GM18907 (cell line): Measurements from ENCODE around the gene PDZRN3.

Source experiments
- ATAC-seq: cut with Tn5 transposase; IDR thresholded peaks from one replicate; pipeline ENCODE4 v1.9.1; 2021; ENCODE audit warnings: mild to moderate bottlenecking, moderate library complexity; ENCODE audit not compliant: unreplicated experiment

The PDZRN3 gene

DNA sequence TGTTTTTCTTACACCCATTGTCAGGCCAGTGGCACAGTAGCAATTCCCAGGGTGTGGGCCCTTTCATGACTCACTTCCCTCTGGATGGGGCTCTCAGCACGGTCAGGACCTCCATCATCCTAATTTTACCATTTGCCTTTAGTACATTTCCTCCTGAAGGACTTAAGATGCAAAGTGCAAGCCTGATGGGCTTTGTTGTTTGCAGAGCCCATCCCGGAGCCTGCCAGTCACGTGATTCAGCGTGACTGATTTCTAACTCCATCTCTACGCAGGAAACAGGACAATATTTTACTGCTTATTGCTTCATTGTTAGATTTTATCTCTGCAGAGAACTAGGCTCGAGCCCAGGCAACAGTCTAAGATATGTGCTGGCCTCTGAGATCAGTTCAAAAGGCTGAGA, 223.7 kb downstream of the PDZRN3 start:
- no peak for ATAC-seq

DNA sequence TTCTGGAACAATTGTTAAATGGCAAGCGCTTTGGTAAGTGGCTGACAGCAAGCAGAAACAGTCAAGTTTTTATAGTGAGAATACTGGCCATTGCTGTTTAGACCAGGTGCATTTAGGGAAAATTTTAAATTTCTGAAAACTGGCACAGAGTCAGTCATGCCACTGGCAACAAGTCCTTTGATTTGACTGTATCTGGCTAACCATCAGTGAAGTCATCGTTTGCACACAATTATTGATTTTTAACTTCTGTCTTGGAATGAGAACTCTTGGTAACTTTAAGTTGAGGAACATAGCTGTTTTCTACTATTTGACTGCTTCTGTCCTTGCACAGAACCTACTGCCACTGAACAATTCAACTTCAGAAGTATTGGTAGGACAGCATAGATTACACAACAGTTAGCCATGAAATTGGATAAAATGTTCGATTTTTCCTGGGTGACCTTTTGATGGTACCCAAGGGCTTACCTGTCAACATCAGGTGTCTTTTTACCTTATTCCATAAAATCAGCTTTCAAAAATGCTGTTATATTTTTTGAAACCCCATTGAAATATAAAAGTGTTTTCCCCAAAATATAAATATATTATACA, 225.0 kb downstream of the PDZRN3 start:
- ATAC-seq: no peak

DNA sequence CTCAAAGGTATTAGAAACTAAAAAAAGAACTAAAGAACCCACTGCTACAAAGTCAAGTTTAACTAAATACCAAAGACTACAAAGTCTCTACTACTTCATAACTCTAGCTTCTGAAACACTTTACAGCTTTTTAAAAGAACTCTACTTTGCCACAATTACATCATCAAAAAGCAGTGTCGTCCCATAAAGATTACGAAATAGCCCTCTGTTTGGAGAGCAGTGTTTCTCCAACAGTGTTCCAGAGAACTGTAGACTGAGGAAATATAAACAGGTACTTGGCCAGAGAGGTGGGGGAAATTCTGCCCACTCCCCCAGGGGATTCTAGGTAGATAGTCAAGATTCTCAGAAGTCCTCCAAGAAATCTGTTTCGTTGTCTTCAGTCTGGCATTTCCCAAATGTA, 225.6 kb downstream of the PDZRN3 start:
- ATAC-seq: no peak

DNA sequence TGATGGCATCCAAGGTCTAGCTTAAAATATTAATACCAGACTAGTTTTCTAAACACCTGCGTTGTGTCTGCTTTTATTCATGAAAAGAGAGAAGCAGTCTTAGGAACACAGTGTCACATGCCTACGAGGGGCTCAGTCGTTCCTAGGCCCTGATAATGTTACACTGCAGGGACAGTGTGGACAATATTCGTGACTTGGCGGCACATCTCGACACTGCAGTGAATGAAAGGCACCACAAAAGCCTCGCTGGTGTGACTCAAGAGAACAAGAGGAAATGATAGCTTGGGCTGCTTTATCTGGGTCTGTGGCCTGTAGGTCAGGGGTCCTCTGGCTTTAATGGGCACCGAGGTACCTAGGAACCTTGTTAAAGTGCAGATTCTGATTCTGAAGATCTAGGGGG, 226.7 kb downstream of the PDZRN3 start:
- ATAC-seq: no peak

DNA sequence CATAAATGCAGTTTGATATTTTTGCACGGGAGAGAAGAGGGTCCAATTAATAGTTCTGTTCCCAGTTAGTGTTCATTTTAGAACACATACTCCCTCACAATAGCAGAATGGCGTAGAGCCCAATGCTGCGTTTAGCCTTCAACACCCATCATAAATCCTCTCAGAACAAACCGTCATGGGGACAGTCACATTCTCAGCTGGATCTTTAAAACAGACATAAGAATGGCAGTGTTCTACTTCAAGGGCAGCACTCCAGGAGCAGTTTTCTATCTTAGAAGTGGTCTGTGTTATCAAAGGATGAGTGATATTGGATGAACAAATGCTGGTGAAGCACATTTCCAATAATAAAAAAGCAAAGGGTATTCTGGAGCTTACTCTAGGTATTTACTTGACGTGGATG, 230.5 kb downstream of the PDZRN3 start:
- no peak for ATAC-seq

DNA sequence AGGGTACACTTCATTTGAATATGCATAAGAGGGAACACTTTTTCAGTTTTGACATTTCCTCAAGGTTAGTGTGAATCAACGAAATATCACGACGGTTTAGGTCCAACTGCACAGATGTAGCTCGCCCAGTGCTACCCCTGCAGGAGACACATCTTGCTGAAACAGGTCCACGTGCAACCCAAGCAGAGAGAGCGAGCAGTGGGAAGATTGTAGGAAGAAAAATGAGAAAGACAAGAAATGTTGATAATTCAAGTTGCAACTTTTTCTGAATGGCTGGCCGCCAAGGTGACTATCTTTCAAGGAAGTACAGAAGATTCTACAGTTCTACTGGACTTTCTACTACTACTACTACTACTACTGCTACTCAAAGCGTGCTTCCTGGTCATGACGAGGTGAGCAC, 231.7 kb downstream of the PDZRN3 start:
- ATAC-seq: no peak

DNA sequence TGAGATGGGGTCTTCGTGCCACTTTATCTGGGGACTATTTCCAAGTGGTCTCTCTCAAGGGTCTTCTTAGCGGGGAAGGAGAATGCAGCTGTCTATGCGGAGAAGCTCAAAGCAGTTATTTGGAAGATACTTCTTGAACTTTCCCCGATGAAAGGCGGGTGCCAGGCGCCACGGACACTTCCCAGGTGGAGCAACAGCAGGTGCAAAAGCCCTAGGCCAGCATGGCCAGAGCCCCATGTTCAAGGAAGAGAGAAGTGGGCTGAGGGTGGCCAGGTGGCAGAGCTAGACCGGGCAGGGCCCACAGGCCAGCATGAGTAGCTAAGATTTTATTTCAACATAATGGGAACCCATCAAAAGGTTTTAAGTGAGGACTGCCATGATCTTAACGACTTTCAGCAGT, 232.8 kb downstream of the PDZRN3 start:
- ATAC-seq: no peak

DNA sequence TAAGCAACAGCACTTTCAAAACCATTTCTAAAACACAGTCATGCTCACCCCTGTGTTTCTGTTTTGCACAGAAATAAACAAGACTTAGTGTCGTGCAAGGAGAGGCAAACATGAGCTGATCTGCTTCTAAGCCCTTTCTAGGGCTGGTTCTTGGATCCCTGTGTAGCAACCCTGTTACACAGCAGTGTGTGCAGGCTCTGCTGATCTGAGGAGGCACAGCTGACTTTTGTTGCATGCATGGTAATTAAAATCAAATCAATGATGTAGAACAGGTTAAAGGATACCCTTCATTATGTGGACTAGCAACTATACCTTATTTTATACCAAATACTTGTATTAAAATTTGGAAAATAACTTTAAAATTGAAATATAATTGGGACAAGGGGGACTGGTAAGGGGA, 234.8 kb downstream of the PDZRN3 start:
- no peak for ATAC-seq

DNA sequence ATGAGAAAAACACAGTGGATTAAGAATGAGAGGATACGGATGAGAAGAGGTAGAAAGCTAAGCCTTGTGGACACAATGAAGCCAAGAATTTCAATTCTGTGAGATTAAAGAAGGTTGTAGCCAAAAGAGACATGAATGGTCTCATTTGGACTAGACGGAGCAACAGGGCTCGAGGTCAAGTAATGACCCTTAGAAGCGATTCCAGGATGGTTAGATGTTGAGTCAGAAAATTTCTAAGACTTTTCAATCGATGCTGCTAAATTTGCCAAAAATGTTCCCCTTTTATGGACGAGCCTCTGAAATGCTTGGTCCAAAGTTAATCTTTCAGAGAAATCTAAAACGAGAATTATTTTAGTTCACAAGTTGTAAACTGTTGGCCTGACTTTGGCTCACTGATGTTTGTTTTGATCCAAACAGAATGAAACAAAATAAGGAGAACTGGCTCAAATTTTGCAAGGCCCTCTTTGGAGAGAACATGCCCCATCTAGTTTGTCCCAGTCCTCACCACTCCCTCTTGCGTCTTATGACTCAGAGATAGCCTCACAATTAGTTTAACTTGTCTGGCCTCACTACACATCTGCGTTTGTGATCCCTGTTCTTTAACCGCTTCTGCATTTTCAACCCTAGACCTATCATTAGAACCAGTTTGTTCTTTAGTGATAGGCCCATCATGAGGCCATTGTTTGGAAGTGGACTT, 235.5 kb downstream of the PDZRN3 start:
- ATAC-seq: no peak

DNA sequence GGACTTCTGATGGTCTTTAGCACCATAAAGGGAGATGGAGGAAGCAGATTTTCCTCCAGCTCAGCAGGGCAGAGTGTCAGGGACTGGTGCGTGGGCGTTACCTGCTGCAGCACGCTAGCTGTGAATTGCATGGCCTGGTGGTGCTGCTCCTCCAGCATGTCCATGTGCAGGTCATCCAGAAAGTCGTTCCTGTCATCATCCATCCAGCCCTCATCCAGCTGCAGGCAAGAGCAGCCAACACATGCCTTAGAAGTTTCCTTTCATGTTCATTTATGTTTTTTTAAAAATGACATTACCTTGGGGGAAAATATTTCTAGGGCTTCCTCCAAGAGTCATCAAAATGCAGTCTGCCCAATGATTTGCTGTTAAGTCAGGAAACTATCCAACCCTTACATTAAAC, 239.2 kb downstream of the PDZRN3 start:
- no peak for ATAC-seq

DNA sequence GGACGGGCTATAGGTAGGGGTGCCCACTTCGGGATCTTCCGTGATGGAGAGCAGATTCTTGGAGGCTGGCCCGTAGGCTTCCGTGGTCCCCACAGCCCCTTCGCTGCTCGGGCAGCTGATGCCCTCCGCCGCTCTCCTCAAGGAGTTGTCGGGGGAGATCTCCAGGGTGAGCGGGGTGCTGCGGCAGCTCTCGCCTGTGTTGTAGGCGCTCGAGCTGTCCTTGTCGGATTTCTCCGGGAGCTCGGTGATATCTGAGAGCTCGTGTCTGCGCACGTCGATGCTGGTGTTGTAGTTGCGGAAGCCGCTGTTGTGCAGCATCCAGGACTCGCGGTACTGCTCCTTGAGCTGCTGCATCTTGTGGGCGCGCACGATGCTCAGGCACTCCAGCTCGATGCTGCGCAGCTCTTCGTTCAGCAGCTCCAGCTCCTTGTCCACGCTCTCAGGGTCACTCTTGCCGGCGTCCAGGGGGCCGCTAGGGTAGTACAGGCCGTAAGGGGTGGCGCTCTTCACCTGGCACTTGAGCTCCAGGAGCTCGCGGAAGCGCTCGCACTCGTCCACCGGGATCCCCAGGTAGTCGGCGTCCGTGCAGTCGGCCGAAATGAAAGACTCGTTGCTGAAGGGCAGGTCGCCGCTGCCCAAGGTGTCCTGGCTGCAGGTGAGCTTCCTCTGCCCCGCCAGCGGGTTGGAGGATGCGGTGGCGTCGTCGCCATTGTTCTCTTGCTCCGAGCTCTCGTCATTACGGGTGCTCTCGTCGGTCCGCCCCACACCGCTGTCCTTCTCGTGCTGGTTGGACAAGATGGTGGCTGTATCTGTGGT, 240.4 kb downstream of the PDZRN3 start:
- ATAC-seq: no peak

DNA sequence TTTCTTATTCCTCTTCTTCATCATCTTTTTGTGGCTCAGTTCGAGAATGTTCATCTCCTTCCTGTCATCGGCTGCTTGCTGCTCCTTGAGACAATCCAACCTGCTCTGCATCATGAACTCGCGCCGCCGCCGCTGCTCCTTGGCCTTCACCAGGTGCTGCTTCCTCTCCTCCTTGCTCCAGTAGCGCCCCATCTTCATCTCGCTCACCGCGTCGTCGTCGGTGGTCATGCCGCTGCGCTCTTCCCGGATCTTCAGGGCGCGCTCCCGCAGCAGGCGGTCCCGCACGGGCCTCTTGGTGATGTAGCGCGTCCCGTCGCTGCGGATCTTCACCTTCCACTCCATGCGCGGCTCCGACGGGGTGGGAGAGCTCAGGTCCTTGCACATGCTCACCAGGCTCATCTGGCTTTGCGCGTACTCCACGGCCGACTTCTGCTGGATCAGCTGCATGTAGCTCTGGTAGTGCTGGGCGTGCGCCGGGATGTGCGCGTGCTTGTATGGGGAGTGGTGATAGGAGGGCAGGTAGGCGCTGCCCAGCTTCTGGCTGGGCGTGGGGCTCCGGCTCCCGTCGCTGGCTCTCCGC, 241.2 kb downstream of the PDZRN3 start:
- no peak for ATAC-seq

DNA sequence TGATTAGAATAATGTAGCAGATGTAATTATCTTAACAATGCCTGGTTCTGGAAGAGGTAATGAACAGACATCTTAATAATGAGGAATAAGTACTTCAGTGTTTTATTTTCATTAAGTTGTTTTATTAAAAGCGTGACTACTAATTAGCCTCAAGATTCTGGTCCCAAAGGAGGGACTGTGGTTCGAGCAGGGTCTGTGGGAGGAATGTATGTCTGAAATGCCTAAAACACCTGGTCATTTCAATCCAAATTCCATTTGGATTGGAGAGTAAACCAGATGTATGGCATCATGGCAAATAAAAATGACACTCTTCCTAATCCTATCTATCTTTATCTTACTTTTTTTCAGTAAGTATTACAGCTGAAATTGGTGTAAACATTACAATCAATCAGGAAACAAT, 243.2 kb downstream of the PDZRN3 start:
- ATAC-seq: no peak

DNA sequence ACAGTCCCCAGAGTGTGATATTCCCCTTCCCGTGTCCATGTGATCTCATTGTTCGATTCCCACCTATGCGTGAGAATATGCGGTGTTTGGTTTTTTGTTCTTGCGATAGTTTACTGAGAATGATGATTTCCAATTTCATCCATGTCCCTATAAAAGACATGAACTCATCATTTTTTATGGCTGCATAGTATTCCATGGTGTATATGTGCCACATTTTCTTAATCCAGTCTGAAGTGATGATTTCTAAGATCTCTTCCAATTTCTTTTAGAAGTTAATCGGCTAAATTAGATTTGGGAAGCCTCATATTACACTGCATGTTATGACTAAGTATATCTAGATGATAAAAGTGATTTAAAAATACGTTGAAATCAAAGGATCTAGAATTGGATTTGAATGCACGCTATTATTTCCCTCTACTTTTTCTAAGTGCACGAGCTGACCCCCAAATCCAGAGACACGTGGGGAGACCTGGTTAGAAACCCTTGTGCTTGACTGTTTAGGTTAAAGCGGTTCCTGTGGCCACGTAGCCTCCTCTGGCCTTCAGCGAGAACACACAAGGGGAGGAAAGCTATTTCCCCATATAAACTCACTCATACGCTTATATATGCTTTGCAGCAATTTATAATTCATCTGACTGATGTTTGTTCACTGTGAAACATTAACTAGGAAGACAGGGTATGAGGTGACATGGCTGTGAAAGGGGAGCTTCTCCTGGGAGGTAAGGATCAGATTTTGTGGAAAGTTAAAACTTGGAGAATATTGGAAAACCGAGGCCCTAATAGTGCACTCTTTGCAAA, 243.8 kb downstream of the PDZRN3 start:
- ATAC-seq: no peak

DNA sequence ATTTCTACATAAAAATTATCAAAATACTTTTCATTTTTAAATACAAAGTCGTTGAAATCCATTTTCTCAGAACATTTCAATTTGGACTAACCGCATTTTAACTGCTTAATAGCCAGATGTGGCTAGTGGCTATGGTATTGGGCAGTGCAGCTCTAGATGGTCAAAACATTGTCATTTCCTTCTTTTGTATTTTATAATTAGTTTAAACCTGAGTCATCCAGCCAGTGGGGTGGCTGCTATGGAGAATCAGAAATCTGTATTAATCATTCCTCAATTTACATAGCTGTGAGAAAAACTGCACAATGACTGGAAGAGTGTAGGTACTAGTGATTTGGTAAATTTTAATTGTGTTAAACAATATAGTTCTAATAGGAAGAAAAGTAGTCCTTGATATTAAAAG, 245.3 kb downstream of the PDZRN3 start:
- ATAC-seq: no peak

DNA sequence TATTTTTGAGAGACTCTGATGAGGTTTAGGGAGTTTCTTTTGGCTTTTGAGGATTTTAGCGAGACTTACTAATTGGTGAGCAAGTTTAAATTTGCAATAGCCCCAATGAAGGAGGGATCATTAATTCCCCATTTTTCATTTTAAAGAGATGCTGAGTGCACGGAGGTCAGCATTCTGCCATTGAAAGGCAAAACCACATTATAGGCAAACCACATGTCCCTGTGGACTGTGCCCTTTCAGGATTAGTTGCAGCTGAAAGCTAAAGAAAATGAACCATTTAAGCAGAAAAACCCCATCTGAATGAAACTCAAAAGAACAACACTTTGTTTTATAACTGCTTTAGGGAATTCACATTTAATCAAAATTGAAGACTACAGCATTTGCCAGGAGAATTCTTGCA, 246.5 kb downstream of the PDZRN3 start:
- peak; percentile 78 for ATAC-seq

DNA sequence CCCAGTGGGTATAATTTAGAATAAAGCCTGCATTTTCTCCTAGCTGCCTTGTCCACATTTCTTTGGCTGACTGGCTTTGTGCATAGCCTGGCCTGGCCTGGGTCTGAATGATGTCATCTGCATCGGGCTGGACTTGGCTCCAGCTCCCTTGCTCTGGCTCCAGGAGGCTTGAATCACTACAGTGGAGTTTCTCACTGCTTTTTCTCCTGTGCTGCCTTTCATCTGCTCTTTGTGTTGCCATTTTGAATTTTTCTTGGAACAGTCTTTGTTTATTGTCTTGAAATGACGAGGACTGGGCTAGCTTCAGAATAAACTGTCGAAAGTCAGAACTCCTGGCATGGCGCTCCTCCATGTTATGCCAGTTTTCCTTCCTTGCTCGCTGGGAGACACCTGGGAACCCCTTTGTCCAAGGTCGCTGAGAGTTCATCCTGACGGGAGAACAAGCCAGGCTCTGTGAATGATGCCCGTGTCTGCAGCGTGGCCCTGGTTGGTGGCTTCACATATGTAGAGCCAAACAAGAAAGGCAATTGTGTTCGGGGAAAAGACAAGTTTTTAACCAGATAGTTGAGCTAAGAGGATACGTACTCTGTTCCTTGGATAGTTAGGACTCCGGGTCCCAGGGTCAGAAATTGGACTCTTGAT, 258.9 kb downstream of the PDZRN3 start:
- no peak for ATAC-seq

DNA sequence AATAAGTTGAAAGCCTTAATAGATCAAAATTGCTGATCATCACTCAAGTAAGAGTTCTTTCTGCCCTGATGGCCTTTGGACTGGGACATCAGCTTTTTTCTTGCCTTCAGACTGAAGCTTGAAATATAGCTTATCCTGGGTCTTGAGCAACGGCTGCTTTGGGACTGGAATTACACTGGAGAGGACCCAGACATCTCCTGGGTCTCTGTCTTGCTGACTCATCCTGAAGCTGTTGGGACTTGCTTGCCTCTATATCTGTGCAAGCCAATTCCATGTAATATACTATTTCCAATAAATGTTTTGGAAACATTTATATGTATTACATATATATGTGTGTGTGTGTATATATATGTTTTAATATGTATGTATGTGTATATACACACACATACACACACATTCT, 260.2 kb downstream of the PDZRN3 start:
- ATAC-seq: no peak

DNA sequence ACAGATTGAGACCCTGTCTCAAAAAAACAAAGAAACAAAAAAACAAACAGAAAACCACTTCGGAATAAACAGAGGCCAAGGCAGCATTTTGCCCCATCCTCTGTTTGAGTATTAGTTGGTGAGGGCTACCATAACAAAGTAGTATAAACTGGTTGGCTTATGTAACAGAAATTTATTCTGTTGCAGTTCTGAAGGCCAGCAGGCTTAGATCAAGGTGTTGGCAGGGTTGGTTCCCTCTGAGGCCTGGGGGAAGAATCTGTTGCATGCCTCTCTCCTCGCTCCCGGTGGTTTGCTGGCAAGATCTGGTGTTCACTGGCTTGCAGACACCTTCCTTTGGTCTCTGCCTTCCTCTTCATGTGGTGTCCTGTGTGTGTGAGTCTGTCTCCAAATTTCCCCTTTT, 261.6 kb downstream of the PDZRN3 start:
- ATAC-seq: no peak

DNA sequence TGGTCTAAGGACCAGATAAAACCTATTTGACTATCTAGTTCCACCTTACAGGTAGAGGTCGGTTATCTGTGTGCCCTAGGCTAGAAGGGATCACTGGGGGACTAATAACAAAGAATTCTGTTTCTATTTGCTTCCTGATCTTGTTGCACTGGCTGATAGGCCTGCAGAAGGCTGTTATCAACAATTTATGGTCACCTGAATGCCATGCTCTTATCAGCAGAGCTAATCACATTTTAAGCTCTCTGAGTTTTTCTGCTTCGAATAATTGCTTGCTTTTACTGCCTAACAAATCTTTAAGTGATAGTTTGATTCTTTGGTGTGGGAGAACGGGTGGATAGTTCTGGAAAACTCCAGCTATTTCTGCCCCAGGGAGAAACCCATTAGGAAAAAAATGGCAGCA, 263.1 kb downstream of the PDZRN3 start:
- ATAC-seq: no peak
